Measurements from ENCODE around the gene FBXO39. TPM values are rescaled to one million over a fixed set of nuclear protein-coding genes. Genes with fewer than 3 reads are reported as not detected.

FBXO39 gene
- total and polyA plus RNA-seq, 2 donors (not counting 1 experiment from before 2014, with no cell fraction given), result 0.13 TPM; not detected in 1

DNA sequence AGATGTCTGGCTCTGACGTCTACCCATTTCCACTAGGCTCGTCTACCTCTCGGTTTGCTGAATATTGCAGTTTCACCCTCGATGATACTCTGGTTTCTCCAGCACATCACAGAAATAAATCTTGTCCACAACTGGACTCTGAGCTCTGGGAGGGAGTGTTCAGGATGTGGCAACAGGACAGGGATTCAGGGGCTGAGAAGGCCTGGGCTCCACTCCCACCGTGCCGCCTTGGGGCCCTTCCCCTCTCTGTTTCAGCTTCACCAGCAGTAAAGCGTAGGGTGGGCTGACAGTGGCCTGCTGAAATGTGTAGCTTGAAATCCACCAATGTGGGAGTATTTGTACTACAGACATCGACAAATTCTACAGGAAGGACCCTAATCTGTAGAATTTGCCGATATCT lies 35.5 kb downstream of the FBXO39 start:
- Mint-ChIP-seq H3K27me3 (peaks cover 25% of the 10 kb centered on the region), H3K4me3 (no peak overlapping the region), H3K27ac (no peak overlapping the region), H3K4me1 (no peaks in the 10 kb centered on the region), H3K9me3 (ENCODE audit: insufficient read depth) (peaks cover 8% of the 10 kb centered on the region)
- H3K4me2 ChIP-seq (replicated peaks; ENCODE audit: low read depth, low read length, poor library complexity, severe bottlenecking), result no peak overlapping the region
- no peak for TF ChIP-seq EZH2 (IDR thresholded peaks at IDR 0.05; ENCODE audit: borderline replicate concordance, insufficient read depth, low read depth, low read length, poor library complexity, severe bottlenecking)
- TF ChIP-seq, protein P1, sequence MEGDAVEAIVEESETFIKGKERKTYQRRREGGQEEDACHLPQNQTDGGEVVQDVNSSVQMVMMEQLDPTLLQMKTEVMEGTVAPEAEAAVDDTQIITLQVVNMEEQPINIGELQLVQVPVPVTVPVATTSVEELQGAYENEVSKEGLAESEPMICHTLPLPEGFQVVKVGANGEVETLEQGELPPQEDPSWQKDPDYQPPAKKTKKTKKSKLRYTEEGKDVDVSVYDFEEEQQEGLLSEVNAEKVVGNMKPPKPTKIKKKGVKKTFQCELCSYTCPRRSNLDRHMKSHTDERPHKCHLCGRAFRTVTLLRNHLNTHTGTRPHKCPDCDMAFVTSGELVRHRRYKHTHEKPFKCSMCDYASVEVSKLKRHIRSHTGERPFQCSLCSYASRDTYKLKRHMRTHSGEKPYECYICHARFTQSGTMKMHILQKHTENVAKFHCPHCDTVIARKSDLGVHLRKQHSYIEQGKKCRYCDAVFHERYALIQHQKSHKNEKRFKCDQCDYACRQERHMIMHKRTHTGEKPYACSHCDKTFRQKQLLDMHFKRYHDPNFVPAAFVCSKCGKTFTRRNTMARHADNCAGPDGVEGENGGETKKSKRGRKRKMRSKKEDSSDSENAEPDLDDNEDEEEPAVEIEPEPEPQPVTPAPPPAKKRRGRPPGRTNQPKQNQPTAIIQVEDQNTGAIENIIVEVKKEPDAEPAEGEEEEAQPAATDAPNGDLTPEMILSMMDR (IDR thresholded peaks at IDR 0.05), result no peak
- peaks cover 0 to 5% (median 1%) of the 10 kb centered on the region in 3 donors for H3K9me3 ChIP-seq (ENCODE audit: control extremely low read depth in 1 of 3, control insufficient read depth in 2 of 3, insufficient read depth in 1 of 3, low read length in 2 of 3)
- H3K4me3 ChIP-seq (ENCODE audit: control extremely low read depth in 1 of 5, extremely low read depth in 1 of 5, insufficient read depth in 1 of 5, low read depth in 2 of 5, low read length in 4 of 5), result no peak overlapping the region
- H2AFZ ChIP-seq (ENCODE audit: insufficient read depth, low read depth, low read length, poor library complexity, severe bottlenecking), result no peak overlapping the region
- ChIA-PET CTCF (interaction anchor here (0.8 kb wide), 1 partner anchor 1220 kb away, joined by 3 read pairs; no protein-coding TSS in a partner anchor), POLR2A (no interaction called here)
- ATAC-seq (ENCODE audit: low read depth) (no peak), DNase-seq (no peak)
- H3K9ac ChIP-seq (ENCODE audit: low read length), result no peak overlapping the region
- H3K36me3 ChIP-seq (replicated peaks in 1 of 2; ENCODE audit: control extremely low read depth in 1 of 2, control insufficient read depth in 1 of 2, extremely low read depth in 1 of 2, insufficient read depth in 2 of 2, low read length in 1 of 2), result no peaks in the 10 kb centered on the region
- 94% methylated on average over 6 of the region's 9 CpGs for WGBS (ENCODE audit: insufficient coverage)
- no peaks in the 10 kb centered on the region for H3K4me1 ChIP-seq (ENCODE audit: control insufficient read depth in 2 of 2, insufficient read depth in 2 of 2, low read length in 2 of 2)
- no peaks in the 10 kb centered on the region for H3K79me2 ChIP-seq (ENCODE audit: control insufficient read depth, insufficient read depth, low read length)
- no peak overlapping the region for H3K27ac ChIP-seq (ENCODE audit: low read length in 2 of 2)
- intact Hi-C loops (cut with micrococcal nuclease), result no loop called here
- H3K27me3 ChIP-seq (replicated peaks in 1 of 4; ENCODE audit: control extremely low read depth in 1 of 4, control insufficient read depth in 3 of 4, insufficient read depth in 4 of 4, low read length in 3 of 4), result peaks cover 0 to 7% (median 1%) of the 10 kb centered on the region in 4 experiments
- no peaks in the 10 kb centered on the region for H4K20me1 ChIP-seq (ENCODE audit: control insufficient read depth, insufficient read depth, low read length, poor library complexity, severe bottlenecking)

DNA sequence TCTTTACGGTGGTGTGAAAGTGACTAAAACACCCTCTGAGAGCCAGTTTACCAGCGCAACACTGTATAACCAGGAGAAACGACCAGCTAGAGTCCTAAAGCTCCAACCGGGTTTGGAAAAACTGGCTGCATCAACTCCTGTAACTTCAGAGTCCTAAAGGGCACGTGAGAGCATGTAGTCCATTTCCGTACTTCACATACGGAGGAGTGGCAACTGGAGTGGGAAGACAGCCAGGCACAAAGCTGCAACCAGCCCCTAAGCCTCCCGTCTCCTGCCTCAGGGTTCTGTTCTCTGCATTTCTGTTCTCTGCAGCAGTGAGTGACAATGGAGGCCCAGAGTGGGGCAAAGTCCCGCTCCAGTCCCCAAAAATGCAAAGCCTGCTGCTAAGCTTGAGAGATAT lies 36.3 kb downstream of the FBXO39 start:
- H3K4me1 Mint-ChIP-seq, result no peaks in the 10 kb centered on the region
- H3K36me3 ChIP-seq (replicated peaks in 1 of 2; ENCODE audit: control extremely low read depth in 1 of 2, control insufficient read depth in 1 of 2, extremely low read depth in 1 of 2, insufficient read depth in 2 of 2, low read length in 1 of 2), result no peaks in the 10 kb centered on the region
- no peak overlapping the region for H3K9ac ChIP-seq (ENCODE audit: low read length)
- intact Hi-C loops (cut with micrococcal nuclease), result no loop called here
- H3K27me3 ChIP-seq (replicated peaks in 1 of 4; ENCODE audit: control extremely low read depth in 1 of 4, control insufficient read depth in 3 of 4, insufficient read depth in 4 of 4, low read length in 3 of 4), result peaks cover 0 to 7% (median 1%) of the 10 kb centered on the region in 4 experiments
- H3K27ac ChIP-seq (ENCODE audit: low read length in 2 of 2), result no peak overlapping the region
- H3K4me3 Mint-ChIP-seq, result no peak overlapping the region
- H3K79me2 ChIP-seq (ENCODE audit: control insufficient read depth, insufficient read depth, low read length), result no peaks in the 10 kb centered on the region
- ChIA-PET CTCF (interaction anchor here (0.8 kb wide), 1 partner anchor 1221 kb away, joined by 3 read pairs; no protein-coding TSS in a partner anchor), POLR2A (no interaction called here)
- no peaks in the 10 kb centered on the region for H3K4me1 ChIP-seq (ENCODE audit: control insufficient read depth in 2 of 2, insufficient read depth in 2 of 2, low read length in 2 of 2)
- DNase-seq (no peak), ATAC-seq (ENCODE audit: low read depth) (no peak)
- WGBS (ENCODE audit: insufficient coverage), result 80% methylated on average over 9 of the region's 9 CpGs
- H3K27me3 Mint-ChIP-seq, result peaks cover 25% of the 10 kb centered on the region
- peaks cover 8% of the 10 kb centered on the region for H3K9me3 Mint-ChIP-seq (ENCODE audit: insufficient read depth)
- H4K20me1 ChIP-seq (ENCODE audit: control insufficient read depth, insufficient read depth, low read length, poor library complexity, severe bottlenecking), result no peaks in the 10 kb centered on the region
- H3K4me3 ChIP-seq (ENCODE audit: control extremely low read depth in 1 of 5, extremely low read depth in 1 of 5, insufficient read depth in 1 of 5, low read depth in 2 of 5, low read length in 4 of 5), result no peak overlapping the region
- no peak overlapping the region for H3K27ac Mint-ChIP-seq
- H3K4me2 ChIP-seq (replicated peaks; ENCODE audit: low read depth, low read length, poor library complexity, severe bottlenecking), result no peak overlapping the region
- TF ChIP-seq, protein P1 (IDR thresholded peaks at IDR 0.05), result no peak
- TF ChIP-seq EZH2 (IDR thresholded peaks at IDR 0.05; ENCODE audit: borderline replicate concordance, insufficient read depth, low read depth, low read length, poor library complexity, severe bottlenecking), result no peak
- H2AFZ ChIP-seq (ENCODE audit: insufficient read depth, low read depth, low read length, poor library complexity, severe bottlenecking), result no peak overlapping the region
- H3K9me3 ChIP-seq (ENCODE audit: control extremely low read depth in 1 of 3, control insufficient read depth in 2 of 3, insufficient read depth in 1 of 3, low read length in 2 of 3), result peaks cover 0 to 5% (median 1%) of the 10 kb centered on the region in 3 donors

All from B cell (primary cell).